Activated T-cell treated with anti-CD3 and anti-CD28 coated beads, Interleukin-2, amount 50 U/mL, for 48 hours (primary cell): ENCODE data around the gene ERMARD.
A peak's percentile ranks its signal among the peaks of the same experiment; 100 is the strongest.

ENCODE experiments used
- DNase-seq, 2 experiments: peaks; one replicate each; pipeline ENCODE4 v3.0.0-alpha.2; 2020

Gene ERMARD

GRCh38 chr6:169827290-169827717 is 75.9 kb downstream of the ERMARD start:
- no peak for DNase-seq

- peak in 1 of 2 experiments; percentile 3 for DNase-seq
These were observed 76.8 kb downstream of the ERMARD start for GRCh38 chr6:169828176-169828575.

GRCh38 chr6:169829786-169830185 is 78.4 kb downstream of the ERMARD start:
- DNase-seq = peak in 1 of 2 experiments; percentile 8

GRCh38 chr6:169830876-169831275 is 79.5 kb downstream of the ERMARD start:
- DNase-seq = peak in 1 of 2 experiments; percentile 13
